HEK293 (cell line): ENCODE data around the gene FLNA.

Experiments
- KLF7 ChIP-seq: fragments of 450-650 bp; formaldehyde crosslinking; IDR thresholded peaks from 2 replicates; pipeline ENCODE4 v1.5.1; 2016; ENCODE audit warnings: missing biosample characterization, missing genetic modification characterization, borderline replicate concordance
- ZBTB21 ChIP-seq: fragments of 450-650 bp; formaldehyde crosslinking; IDR thresholded peaks from 2 replicates; pipeline ENCODE4 v1.5.1; 2017; ENCODE audit warnings: missing biosample characterization, missing genetic modification characterization
- ZFP3 ChIP-seq: fragments of 450-650 bp; formaldehyde crosslinking; IDR thresholded peaks from 2 replicates; pipeline ENCODE4 v1.5.1; 2016; ENCODE audit warnings: low read depth, missing biosample characterization, missing genetic modification characterization
- ZNF146 ChIP-seq: fragments of 450-650 bp; formaldehyde crosslinking; IDR thresholded peaks from 2 replicates; pipeline ENCODE4 v1.5.1; 2016; ENCODE audit warnings: missing biosample characterization, missing genetic modification characterization
- ZNF223 ChIP-seq: fragments of 450-650 bp; formaldehyde crosslinking; IDR thresholded peaks from 2 replicates; pipeline ENCODE4 v1.5.1; 2016; ENCODE audit warnings: missing biosample characterization, missing genetic modification characterization
- ZNF302 ChIP-seq: fragments of 450-650 bp; formaldehyde crosslinking; IDR thresholded peaks from 2 replicates; pipeline ENCODE4 v1.5.1; 2016; ENCODE audit warnings: missing biosample characterization, missing genetic modification characterization, low read depth
- ZNF341 ChIP-seq: fragments of 450-650 bp; formaldehyde crosslinking; IDR thresholded peaks from 2 replicates; pipeline ENCODE4; 2016; ENCODE audit warnings: low read depth, missing biosample characterization, missing genetic modification characterization
- ZNF354C ChIP-seq: fragments of 450-650 bp; formaldehyde crosslinking; IDR thresholded peaks from 2 replicates; pipeline ENCODE4 v1.5.1; 2016; ENCODE audit warnings: missing biosample characterization, missing genetic modification characterization, low read depth, borderline replicate concordance
- ZNF366 ChIP-seq: fragments of 450-650 bp; formaldehyde crosslinking; conservative IDR thresholded peaks from 2 replicates; pipeline ENCODE4 v1.5.1; 2016; ENCODE audit warnings: missing biosample characterization, missing genetic modification characterization
- ZNF404 ChIP-seq: fragments of 450-650 bp; formaldehyde crosslinking; IDR thresholded peaks from 2 replicates; pipeline ENCODE4 v1.5.1; 2017; ENCODE audit warnings: missing biosample characterization, missing genetic modification characterization
- ZNF510 ChIP-seq: fragments of 450-650 bp; formaldehyde crosslinking; IDR thresholded peaks from 2 replicates; pipeline ENCODE4 v1.5.1; 2018; ENCODE audit warnings: mild to moderate bottlenecking, missing genetic modification characterization, missing biosample characterization; ENCODE audit not compliant: insufficient replicate concordance
- ZNF514 ChIP-seq: fragments of 450-650 bp; formaldehyde crosslinking; IDR thresholded peaks from 2 replicates; pipeline ENCODE4 v1.5.1; 2016; ENCODE audit warnings: missing biosample characterization, missing genetic modification characterization
- ZNF555 ChIP-seq: fragments of 450-650 bp; formaldehyde crosslinking; conservative IDR thresholded peaks from 2 replicates; pipeline ENCODE4 v1.5.1; 2017; ENCODE audit warnings: missing biosample characterization, mild to moderate bottlenecking, missing genetic modification characterization, inconsistent platforms
- ZNF560 ChIP-seq: fragments of 450-650 bp; formaldehyde crosslinking; IDR thresholded peaks from 2 replicates; pipeline ENCODE4 v1.5.1; 2017; ENCODE audit warnings: missing biosample characterization, missing genetic modification characterization, borderline replicate concordance
- ZNF610 ChIP-seq: fragments of 450-650 bp; formaldehyde crosslinking; IDR thresholded peaks from 2 replicates; pipeline ENCODE4 v1.5.1; 2016; ENCODE audit warnings: missing biosample characterization, missing genetic modification characterization, borderline replicate concordance
- ZNF629 ChIP-seq: fragments of 450-650 bp; formaldehyde crosslinking; IDR thresholded peaks from 2 replicates; pipeline ENCODE4 v1.5.1; 2017; ENCODE audit warnings: missing biosample characterization, missing genetic modification characterization
- ZNF664 ChIP-seq: fragments of 450-650 bp; formaldehyde crosslinking; IDR thresholded peaks from 2 replicates; pipeline ENCODE4 v1.5.1; 2016; ENCODE audit warnings: missing biosample characterization, missing genetic modification characterization
- ZXDB ChIP-seq: fragments of 450-650 bp; formaldehyde crosslinking; IDR thresholded peaks from 2 replicates; pipeline ENCODE4 v1.5.1; 2016; ENCODE audit warnings: missing biosample characterization, missing genetic modification characterization
- TF ChIP-seq, protein P1 (sequence below): fragments of 450-650 bp; formaldehyde crosslinking; IDR thresholded peaks from 2 replicates; pipeline ENCODE4 v1.5.1; 2016; ENCODE audit warnings: missing biosample characterization, missing genetic modification characterization
- TF ChIP-seq, protein P2 (sequence below): fragments of 450-650 bp; formaldehyde crosslinking; IDR thresholded peaks from 2 replicates; pipeline ENCODE4 v1.5.1; 2017; ENCODE audit warnings: missing biosample characterization, missing genetic modification characterization
- TF ChIP-seq, protein P3 (sequence below): fragments of 450-650 bp; formaldehyde crosslinking; conservative IDR thresholded peaks from 2 replicates; pipeline ENCODE4 v1.5.1; 2016; ENCODE audit warnings: low read depth, missing biosample characterization, missing genetic modification characterization
- TF ChIP-seq, protein P4 (sequence below): fragments of 450-650 bp; formaldehyde crosslinking; IDR thresholded peaks from 2 replicates; pipeline ENCODE4 v1.5.1; 2016; ENCODE audit warnings: missing biosample characterization, missing genetic modification characterization
- TF ChIP-seq, protein P5 (sequence below): fragments of 450-650 bp; formaldehyde crosslinking; IDR thresholded peaks from 2 replicates; pipeline ENCODE4 v1.5.1; 2016; ENCODE audit warnings: missing biosample characterization, missing genetic modification characterization
- TF ChIP-seq, protein P6 (sequence below): fragments of 450-650 bp; formaldehyde crosslinking; IDR thresholded peaks from 2 replicates; pipeline ENCODE4 v1.5.1; 2016; ENCODE audit warnings: missing biosample characterization, missing genetic modification characterization

The FLNA gene

DNA sequence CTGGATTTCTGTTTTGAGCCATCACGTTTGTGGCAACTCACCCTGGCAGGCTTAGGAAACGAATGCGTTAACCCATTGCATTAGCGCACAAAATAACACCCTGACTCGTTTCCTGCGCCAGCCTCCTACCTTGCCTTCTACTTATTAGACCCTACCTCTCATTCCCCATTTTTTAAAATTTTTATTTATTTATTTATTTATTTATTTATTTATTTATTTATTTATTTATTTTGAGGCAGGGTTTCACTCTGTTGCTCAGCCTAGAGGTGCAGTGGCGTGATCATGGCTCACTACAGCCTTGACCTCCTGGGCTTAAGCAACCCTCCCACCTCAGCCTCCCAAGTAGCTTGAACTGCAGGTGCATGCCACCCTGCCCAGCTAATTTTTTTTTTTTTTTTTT lies 71.4 kb downstream of the FLNA start (continued):
- TF ChIP-seq, protein P1, sequence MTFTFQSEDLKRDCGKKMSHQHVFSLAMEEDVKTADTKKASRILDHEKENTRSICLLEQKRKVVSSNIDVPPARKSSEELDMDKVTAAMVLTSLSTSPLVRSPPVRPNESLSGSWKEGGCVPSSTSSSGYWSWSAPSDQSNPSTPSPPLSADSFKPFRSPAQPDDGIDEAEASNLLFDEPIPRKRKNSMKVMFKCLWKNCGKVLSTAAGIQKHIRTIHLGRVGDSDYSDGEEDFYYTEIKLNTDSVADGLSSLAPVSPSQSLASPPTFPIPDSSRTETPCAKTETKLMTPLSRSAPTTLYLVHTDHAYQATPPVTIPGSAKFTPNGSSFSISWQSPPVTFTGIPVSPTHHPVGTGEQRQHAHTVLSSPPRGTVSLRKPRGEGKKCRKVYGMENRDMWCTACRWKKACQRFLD (tag by site-specific recombination), result 0 out of 2 replicates have a peak, but pooled peaks have one; percentile 22
- TF ChIP-seq ZNF555 (tag by site-specific recombination), result peak; percentile 99
- TF ChIP-seq ZNF610 (tag by site-specific recombination), result 0 out of 2 replicates have a peak, but pooled peaks have one; percentile 23
- TF ChIP-seq ZNF404 (tag by site-specific recombination), result peak; percentile 31; the same call in 1 of the 2 replicates
- peak; percentile 43; the same call in 1 of the 2 replicates for TF ChIP-seq ZNF341 (tag by site-specific recombination)
- TF ChIP-seq ZNF664 (tag by site-specific recombination), result peak; percentile 81
- peak; percentile 56; the same call in 1 of the 2 replicates for TF ChIP-seq KLF7 (tag by site-specific recombination)
- peak; percentile 86 for TF ChIP-seq ZXDB
- TF ChIP-seq, protein P2, sequence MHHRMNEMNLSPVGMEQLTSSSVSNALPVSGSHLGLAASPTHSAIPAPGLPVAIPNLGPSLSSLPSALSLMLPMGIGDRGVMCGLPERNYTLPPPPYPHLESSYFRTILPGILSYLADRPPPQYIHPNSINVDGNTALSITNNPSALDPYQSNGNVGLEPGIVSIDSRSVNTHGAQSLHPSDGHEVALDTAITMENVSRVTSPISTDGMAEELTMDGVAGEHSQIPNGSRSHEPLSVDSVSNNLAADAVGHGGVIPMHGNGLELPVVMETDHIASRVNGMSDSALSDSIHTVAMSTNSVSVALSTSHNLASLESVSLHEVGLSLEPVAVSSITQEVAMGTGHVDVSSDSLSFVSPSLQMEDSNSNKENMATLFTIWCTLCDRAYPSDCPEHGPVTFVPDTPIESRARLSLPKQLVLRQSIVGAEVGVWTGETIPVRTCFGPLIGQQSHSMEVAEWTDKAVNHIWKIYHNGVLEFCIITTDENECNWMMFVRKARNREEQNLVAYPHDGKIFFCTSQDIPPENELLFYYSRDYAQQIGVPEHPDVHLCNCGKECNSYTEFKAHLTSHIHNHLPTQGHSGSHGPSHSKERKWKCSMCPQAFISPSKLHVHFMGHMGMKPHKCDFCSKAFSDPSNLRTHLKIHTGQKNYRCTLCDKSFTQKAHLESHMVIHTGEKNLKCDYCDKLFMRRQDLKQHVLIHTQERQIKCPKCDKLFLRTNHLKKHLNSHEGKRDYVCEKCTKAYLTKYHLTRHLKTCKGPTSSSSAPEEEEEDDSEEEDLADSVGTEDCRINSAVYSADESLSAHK (tag by site-specific recombination), result peak; percentile 31; the same call in 1 of the 2 replicates
- TF ChIP-seq, protein P3, sequence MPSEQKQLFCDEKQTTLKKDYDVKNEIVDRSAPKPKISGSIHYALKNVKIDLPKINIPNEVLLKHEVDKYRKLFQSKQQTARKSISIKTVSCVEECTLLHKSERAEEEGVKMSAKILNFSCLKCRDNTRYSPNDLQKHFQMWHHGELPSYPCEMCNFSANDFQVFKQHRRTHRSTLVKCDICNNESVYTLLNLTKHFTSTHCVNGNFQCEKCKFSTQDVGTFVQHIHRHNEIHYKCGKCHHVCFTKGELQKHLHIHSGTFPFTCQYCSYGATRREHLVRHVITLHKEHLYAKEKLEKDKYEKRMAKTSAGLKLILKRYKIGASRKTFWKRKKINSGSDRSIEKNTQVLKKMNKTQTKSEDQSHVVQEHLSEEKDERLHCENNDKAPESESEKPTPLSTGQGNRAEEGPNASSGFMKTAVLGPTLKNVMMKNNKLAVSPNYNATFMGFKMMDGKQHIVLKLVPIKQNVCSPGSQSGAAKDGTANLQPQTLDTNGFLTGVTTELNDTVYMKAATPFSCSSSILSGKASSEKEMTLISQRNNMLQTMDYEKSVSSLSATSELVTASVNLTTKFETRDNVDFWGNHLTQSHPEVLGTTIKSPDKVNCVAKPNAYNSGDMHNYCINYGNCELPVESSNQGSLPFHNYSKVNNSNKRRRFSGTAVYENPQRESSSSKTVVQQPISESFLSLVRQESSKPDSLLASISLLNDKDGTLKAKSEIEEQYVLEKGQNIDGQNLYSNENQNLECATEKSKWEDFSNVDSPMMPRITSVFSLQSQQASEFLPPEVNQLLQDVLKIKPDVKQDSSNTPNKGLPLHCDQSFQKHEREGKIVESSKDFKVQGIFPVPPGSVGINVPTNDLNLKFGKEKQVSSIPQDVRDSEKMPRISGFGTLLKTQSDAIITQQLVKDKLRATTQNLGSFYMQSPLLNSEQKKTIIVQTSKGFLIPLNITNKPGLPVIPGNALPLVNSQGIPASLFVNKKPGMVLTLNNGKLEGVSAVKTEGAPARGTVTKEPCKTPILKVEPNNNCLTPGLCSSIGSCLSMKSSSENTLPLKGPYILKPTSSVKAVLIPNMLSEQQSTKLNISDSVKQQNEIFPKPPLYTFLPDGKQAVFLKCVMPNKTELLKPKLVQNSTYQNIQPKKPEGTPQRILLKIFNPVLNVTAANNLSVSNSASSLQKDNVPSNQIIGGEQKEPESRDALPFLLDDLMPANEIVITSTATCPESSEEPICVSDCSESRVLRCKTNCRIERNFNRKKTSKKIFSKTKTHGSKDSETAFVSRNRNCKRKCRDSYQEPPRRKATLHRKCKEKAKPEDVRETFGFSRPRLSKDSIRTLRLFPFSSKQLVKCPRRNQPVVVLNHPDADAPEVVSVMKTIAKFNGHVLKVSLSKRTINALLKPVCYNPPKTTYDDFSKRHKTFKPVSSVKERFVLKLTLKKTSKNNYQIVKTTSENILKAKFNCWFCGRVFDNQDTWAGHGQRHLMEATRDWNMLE, result peak; percentile 97
- peak; percentile 40; the same call in 1 of the 2 replicates for TF ChIP-seq ZNF366 (tag by site-specific recombination)
- TF ChIP-seq ZNF514 (tag by site-specific recombination), result peak; percentile 43; the same call in 1 of the 2 replicates
- peak; percentile 93 for TF ChIP-seq ZNF560
- peak; percentile 15; the same call in 1 of the 2 replicates for TF ChIP-seq ZNF354C (tag by site-specific recombination)
- peak; percentile 55; the same call in 1 of the 2 replicates for TF ChIP-seq ZFP3 (tag by site-specific recombination)
- TF ChIP-seq ZBTB21 (tag by site-specific recombination), result peak; percentile 51; the same call in 1 of the 2 replicates
- TF ChIP-seq ZNF223 (tag by site-specific recombination), result 0 out of 2 replicates have a peak, but pooled peaks have one; percentile 59
- TF ChIP-seq, protein P4, sequence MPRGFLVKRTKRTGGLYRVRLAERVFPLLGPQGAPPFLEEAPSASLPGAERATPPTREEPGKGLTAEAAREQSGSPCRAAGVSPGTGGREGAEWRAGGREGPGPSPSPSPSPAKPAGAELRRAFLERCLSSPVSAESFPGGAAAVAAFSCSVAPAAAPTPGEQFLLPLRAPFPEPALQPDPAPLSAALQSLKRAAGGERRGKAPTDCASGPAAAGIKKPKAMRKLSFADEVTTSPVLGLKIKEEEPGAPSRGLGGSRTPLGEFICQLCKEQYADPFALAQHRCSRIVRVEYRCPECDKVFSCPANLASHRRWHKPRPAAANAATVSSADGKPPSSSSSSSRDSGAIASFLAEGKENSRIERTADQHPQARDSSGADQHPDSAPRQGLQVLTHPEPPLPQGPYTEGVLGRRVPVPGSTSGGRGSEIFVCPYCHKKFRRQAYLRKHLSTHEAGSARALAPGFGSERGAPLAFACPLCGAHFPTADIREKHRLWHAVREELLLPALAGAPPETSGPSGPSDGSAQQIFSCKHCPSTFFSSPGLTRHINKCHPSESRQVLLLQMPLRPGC, result peak; percentile 21; the same call in 1 of the 2 replicates
- TF ChIP-seq, protein P5, sequence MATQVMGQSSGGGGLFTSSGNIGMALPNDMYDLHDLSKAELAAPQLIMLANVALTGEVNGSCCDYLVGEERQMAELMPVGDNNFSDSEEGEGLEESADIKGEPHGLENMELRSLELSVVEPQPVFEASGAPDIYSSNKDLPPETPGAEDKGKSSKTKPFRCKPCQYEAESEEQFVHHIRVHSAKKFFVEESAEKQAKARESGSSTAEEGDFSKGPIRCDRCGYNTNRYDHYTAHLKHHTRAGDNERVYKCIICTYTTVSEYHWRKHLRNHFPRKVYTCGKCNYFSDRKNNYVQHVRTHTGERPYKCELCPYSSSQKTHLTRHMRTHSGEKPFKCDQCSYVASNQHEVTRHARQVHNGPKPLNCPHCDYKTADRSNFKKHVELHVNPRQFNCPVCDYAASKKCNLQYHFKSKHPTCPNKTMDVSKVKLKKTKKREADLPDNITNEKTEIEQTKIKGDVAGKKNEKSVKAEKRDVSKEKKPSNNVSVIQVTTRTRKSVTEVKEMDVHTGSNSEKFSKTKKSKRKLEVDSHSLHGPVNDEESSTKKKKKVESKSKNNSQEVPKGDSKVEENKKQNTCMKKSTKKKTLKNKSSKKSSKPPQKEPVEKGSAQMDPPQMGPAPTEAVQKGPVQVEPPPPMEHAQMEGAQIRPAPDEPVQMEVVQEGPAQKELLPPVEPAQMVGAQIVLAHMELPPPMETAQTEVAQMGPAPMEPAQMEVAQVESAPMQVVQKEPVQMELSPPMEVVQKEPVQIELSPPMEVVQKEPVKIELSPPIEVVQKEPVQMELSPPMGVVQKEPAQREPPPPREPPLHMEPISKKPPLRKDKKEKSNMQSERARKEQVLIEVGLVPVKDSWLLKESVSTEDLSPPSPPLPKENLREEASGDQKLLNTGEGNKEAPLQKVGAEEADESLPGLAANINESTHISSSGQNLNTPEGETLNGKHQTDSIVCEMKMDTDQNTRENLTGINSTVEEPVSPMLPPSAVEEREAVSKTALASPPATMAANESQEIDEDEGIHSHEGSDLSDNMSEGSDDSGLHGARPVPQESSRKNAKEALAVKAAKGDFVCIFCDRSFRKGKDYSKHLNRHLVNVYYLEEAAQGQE (tag by site-specific recombination), result peak; percentile 83
- peak; percentile 91 for TF ChIP-seq ZNF510
- 0 out of 2 replicates have a peak, but pooled peaks have one; percentile 29 for TF ChIP-seq ZNF302 (tag by site-specific recombination)
- peak; percentile 76 for TF ChIP-seq ZNF629 (tag by site-specific recombination)
- TF ChIP-seq, protein P6, sequence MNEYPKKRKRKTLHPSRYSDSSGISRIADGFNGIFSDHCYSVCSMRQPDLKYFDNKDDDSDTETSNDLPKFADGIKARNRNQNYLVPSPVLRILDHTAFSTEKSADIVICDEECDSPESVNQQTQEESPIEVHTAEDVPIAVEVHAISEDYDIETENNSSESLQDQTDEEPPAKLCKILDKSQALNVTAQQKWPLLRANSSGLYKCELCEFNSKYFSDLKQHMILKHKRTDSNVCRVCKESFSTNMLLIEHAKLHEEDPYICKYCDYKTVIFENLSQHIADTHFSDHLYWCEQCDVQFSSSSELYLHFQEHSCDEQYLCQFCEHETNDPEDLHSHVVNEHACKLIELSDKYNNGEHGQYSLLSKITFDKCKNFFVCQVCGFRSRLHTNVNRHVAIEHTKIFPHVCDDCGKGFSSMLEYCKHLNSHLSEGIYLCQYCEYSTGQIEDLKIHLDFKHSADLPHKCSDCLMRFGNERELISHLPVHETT (tag by site-specific recombination), result 0 out of 2 replicates have a peak, but pooled peaks have one; percentile 51
- peak; percentile 6; the same call in 1 of the 2 replicates for TF ChIP-seq ZNF146
